Lung (tissue), 12 donors: Measurements from ENCODE around the gene ABCC2. TPM values are rescaled to one million over a fixed set of nuclear protein-coding genes. Genes with fewer than 3 reads are reported as not detected.

Experiments
- ATAC-seq: fragments of 200-7000 bp; cut with Tn5 transposase; one replicate; pipeline ENCODE4 v1.9.1; 2020; ENCODE audit warnings: moderate number of reproducible peaks; ENCODE audit not compliant: insufficient read depth, low FRiP score
- DNase-seq, 3 donors: peaks; one replicate each; pipeline ENCODE4 v3.0.0-alpha.2; 2013 to 2017
- H3K27ac ChIP-seq, 2 donors: one replicate each; pipeline ENCODE4 v1.5.1; 2013; ENCODE audit warnings: mild to moderate bottlenecking in 2 of 2, moderate library complexity in 2 of 2, control low read depth in 1 of 2, inconsistent platforms in 1 of 2, low read depth in 1 of 2, low read length in 1 of 2
- H3K27me3 ChIP-seq, 3 donors: one replicate each; pipeline ENCODE4 v1.5.1; 2013; ENCODE audit warnings: low read length in 2 of 3; ENCODE audit not compliant: control insufficient read depth in 3 of 3, insufficient read depth in 3 of 3
- H3K36me3 ChIP-seq, 4 donors: one replicate each; pipeline ENCODE4 v1.5.1; 2013; ENCODE audit warnings: low read length in 4 of 4, mild to moderate bottlenecking in 1 of 4, moderate library complexity in 1 of 4; ENCODE audit not compliant: control insufficient read depth in 4 of 4, insufficient read depth in 4 of 4
- H3K4me1 ChIP-seq, 5 donors: one replicate each; pipeline ENCODE4 v1.5.1; 2013; ENCODE audit warnings: low read length in 5 of 5, mild to moderate bottlenecking in 2 of 5, moderate library complexity in 1 of 5; ENCODE audit not compliant: control insufficient read depth in 5 of 5, insufficient read depth in 5 of 5
- H3K4me3 ChIP-seq: one replicate; pipeline ENCODE4 v1.5.1; 2013; ENCODE audit warnings: mild to moderate bottlenecking, control low read depth, moderate library complexity
- H3K9ac ChIP-seq, 2 donors: one replicate each; pipeline ENCODE4 v1.5.1; 2013; ENCODE audit warnings: low read length in 2 of 2, control low read depth in 1 of 2; ENCODE audit not compliant: insufficient read depth in 1 of 2
- H3K9me3 ChIP-seq, 4 donors: one replicate each; pipeline ENCODE4 v1.5.1; 2013; ENCODE audit warnings: low read length in 3 of 4, mild to moderate bottlenecking in 1 of 4, moderate library complexity in 1 of 4; ENCODE audit not compliant: control insufficient read depth in 4 of 4, insufficient read depth in 3 of 4
- CTCF ChIP-seq: IDR thresholded peaks from 2 replicates; pipeline ENCODE4 v1.5.1; 2012; ENCODE audit warnings: mild to moderate bottlenecking; ENCODE audit errors: control extremely low read depth, extremely low read depth
- WGBS, 2 donors: extraction: QIAGEN DNeasy Blood & Tissue Kit; methylation state at CpG; one replicate each; pipeline ENCODE4 v1.1.7; 2013; 5-methylcytosine and 5-hydroxymethylcytosine counted together
- polyA plus RNA-seq, 2 donors: library from polyadenylated mRNA; stranded (reverse); fragments of 200-250 nt; gene quantifications; one replicate each; pipeline ENCODE4 v1.2.1, GENCODE V29; 2013
- total RNA-seq, 2 donors: library from RNA; depleted of rRNA in 1 of 2; stranded (reverse); fragments of >200 nt in 1 of 2; gene quantifications; one replicate each; pipeline ENCODE4 v1.2.1, GENCODE V29; 2014 to 2021
- donor health status: control.
- donor health status: control.
- donor health status: Bipolar disorder and iron deficiency.
- donor health status: healthy.
- donor health status: DM: yes; HTN: yes; CAD: no.

The ABCC2 gene
- total and polyA plus RNA-seq, 4 donors, result 0.47 to 1.3 (median 0.96) TPM

- H3K9ac ChIP-seq, result no peak overlapping the region
- WGBS, 2 donors, result 98 to 100% methylated on average over 3 of the region's 3 CpGs
- H3K27ac ChIP-seq, result no peak overlapping the region
- H3K27me3 ChIP-seq, result no peaks in the 10 kb centered on the region
- H3K36me3 ChIP-seq, result peaks cover 17 to 50% (median 34%) of the 10 kb centered on the region in 4 donors
- no peak overlapping the region for H3K4me3 ChIP-seq
- H3K9me3 ChIP-seq, result peaks cover 0 to 12% (median 0%) of the 10 kb centered on the region in 4 donors
- DNase-seq (no peak), ATAC-seq (no peak)
- H3K4me1 ChIP-seq, result peaks cover 0 to 4% (median 0%) of the 10 kb centered on the region in 5 donors
- TF ChIP-seq CTCF, result no peak
Observed at GRCh38 chr10:99740933-99741559, 41.4 kb upstream of the ABCC2 start.

- peaks cover 0 to 4% (median 0%) of the 10 kb centered on the region in 5 donors for H3K4me1 ChIP-seq
- H3K4me3 ChIP-seq, result no peak overlapping the region
- DNase-seq (no peak), ATAC-seq (no peak)
- H3K27ac ChIP-seq, result no peak overlapping the region
- peaks cover 0 to 12% (median 0%) of the 10 kb centered on the region in 4 donors for H3K9me3 ChIP-seq
- no peak overlapping the region for H3K9ac ChIP-seq
- no peak for TF ChIP-seq CTCF
- peaks cover 21 to 51% (median 39%) of the 10 kb centered on the region in 4 donors for H3K36me3 ChIP-seq
- no peaks in the 10 kb centered on the region for H3K27me3 ChIP-seq
Observed at GRCh38 chr10:99742254-99742653, 40.2 kb upstream of the ABCC2 start.

- Histone ChIP-seq H3K4me3 (no peak overlapping the region), H3K4me1 (peaks cover 0 to 4% (median 0%) of the 10 kb centered on the region in 5 donors), H3K9me3 (peaks cover 0 to 12% (median 0%) of the 10 kb centered on the region in 4 donors), H3K9ac (no peak overlapping the region), H3K27ac (no peak overlapping the region), H3K36me3 (peaks cover 22 to 51% (median 40%) of the 10 kb centered on the region in 4 donors), H3K27me3 (no peaks in the 10 kb centered on the region)
- ATAC-seq (no peak), DNase-seq (no peak)
- TF ChIP-seq CTCF, result no peak
- WGBS, 2 donors, result 88 to 92% methylated on average over 2 of the region's 2 CpGs
Observed at GRCh38 chr10:99742701-99743100, 39.7 kb upstream of the ABCC2 start.
